Osteocyte (in vitro differentiated cells): ENCODE data around the gene TMC6. TPM values are rescaled to one million over a fixed set of nuclear protein-coding genes. Genes with fewer than 3 reads are reported as not detected.
A peak's percentile ranks its signal among the peaks of the same experiment; 100 is the strongest.
"Not testable (repeated sequence)": the region's sequence is repeated elsewhere in the genome, so short reads cannot be mapped to it uniquely, and the experiment has no call there.

Experiments
- DNase-seq: peaks from one replicate; pipeline ENCODE4 v3.0.0; 2021; ENCODE audit warnings: mixed read lengths; ENCODE audit not compliant: unreplicated experiment; ENCODE audit errors: extremely low spot score
- H3K27ac Mint-ChIP-seq: one replicate; pipeline ENCODE4 v1.8.0; 2021; ENCODE audit warnings: mild to moderate bottlenecking, mixed read lengths; ENCODE audit not compliant: unreplicated experiment
- H3K27me3 Mint-ChIP-seq: one replicate; pipeline ENCODE4 v1.8.0; 2021; ENCODE audit warnings: mixed read lengths; ENCODE audit not compliant: unreplicated experiment
- H3K36me3 Mint-ChIP-seq: one replicate; pipeline ENCODE4 v1.8.0; 2021; ENCODE audit warnings: mixed read lengths; ENCODE audit not compliant: unreplicated experiment
- H3K4me1 Mint-ChIP-seq: one replicate; pipeline ENCODE4 v1.8.0; 2021; ENCODE audit warnings: mixed read lengths; ENCODE audit not compliant: unreplicated experiment
- H3K4me3 Mint-ChIP-seq: one replicate; pipeline ENCODE4 v1.8.0; 2021; ENCODE audit warnings: mild to moderate bottlenecking, moderate library complexity, mixed read lengths; ENCODE audit not compliant: unreplicated experiment
- H3K9me3 Mint-ChIP-seq: one replicate; pipeline ENCODE4 v1.8.0; 2021; ENCODE audit warnings: mixed read lengths; ENCODE audit not compliant: unreplicated experiment
- CTCF ChIP-seq: fragments of 200-600 bp; sonication (generic); IDR thresholded peaks from 2 replicates; pipeline ENCODE4 v1.5.0; 2021; ENCODE audit warnings: antibody characterized with exemption, mild to moderate bottlenecking, moderate library complexity
- total RNA-seq: library from RNA; stranded (reverse); gene quantifications from 2 replicates; pipeline ENCODE4 v1.2.1, GENCODE V29; 2021

Gene TMC6
- total RNA-seq, 1 donor from 2014 or later: 32.6 TPM

- H3K4me3 Mint-ChIP-seq: no peak overlapping the region
Observed at GRCh38 chr17:78174346-78174869, 45.9 kb upstream of the TMC6 start.

GRCh38 chr17:78173097-78173715, 44.7 kb upstream of the TMC6 start:
- Mint-ChIP-seq H3K9me3 (no peaks in the 10 kb centered on the region), H3K36me3 (peaks cover 3% of the 10 kb centered on the region)
- TF ChIP-seq CTCF: no peak

More at GRCh38 chr17:78174346-78174869, 45.9 kb upstream of the TMC6 start:
- no peaks in the 10 kb centered on the region for H3K27me3 Mint-ChIP-seq
- H3K27ac Mint-ChIP-seq: peak overlapping the region; percentile 56
- DNase-seq: no peak
- peaks cover 33% of the 10 kb centered on the region for H3K4me1 Mint-ChIP-seq
- H3K36me3 Mint-ChIP-seq: peaks cover 3% of the 10 kb centered on the region
- no peak for TF ChIP-seq CTCF
- no peaks in the 10 kb centered on the region for H3K9me3 Mint-ChIP-seq

GRCh38 chr17:78172249-78173051, 43.9 kb upstream of the TMC6 start:
- H3K9me3 Mint-ChIP-seq: no peaks in the 10 kb centered on the region

More at GRCh38 chr17:78173097-78173715, 44.7 kb upstream of the TMC6 start:
- Mint-ChIP-seq H3K4me3 (no peak overlapping the region), H3K27ac (peak overlapping the region; percentile 71), H3K4me1 (peaks cover 31% of the 10 kb centered on the region), H3K27me3 (no peaks in the 10 kb centered on the region)
- no peak for DNase-seq

GRCh38 chr17:78171591-78172248, 43.2 kb upstream of the TMC6 start:
- H3K9me3 Mint-ChIP-seq, DNase-seq, H3K27ac Mint-ChIP-seq, H3K4me3 Mint-ChIP-seq, H3K36me3 Mint-ChIP-seq, H3K27me3 Mint-ChIP-seq: not testable (repeated sequence)
- peaks cover 29% of the 10 kb centered on the region for H3K4me1 Mint-ChIP-seq

More at GRCh38 chr17:78172249-78173051, 43.9 kb upstream of the TMC6 start:
- Mint-ChIP-seq H3K36me3 (peaks cover 3% of the 10 kb centered on the region), H3K4me1 (peaks cover 31% of the 10 kb centered on the region), H3K4me3 (no peak overlapping the region), H3K27ac (peak overlapping the region; percentile 71), H3K27me3 (no peaks in the 10 kb centered on the region)
- DNase-seq: no peak
- no peak for TF ChIP-seq CTCF

GRCh38 chr17:78170692-78171590, 42.4 kb upstream of the TMC6 start:
- Mint-ChIP-seq H3K36me3 (peaks cover 3% of the 10 kb centered on the region), H3K9me3 (no peaks in the 10 kb centered on the region), H3K27me3 (no peaks in the 10 kb centered on the region), H3K4me1 (peaks cover 27% of the 10 kb centered on the region), H3K27ac (no peak overlapping the region), H3K4me3 (no peak overlapping the region)
- no peak for DNase-seq
- no peak for TF ChIP-seq CTCF
